Naive B cell (primary cell): Measurements from ENCODE around the gene GFY. TPM values are rescaled to one million over a fixed set of nuclear protein-coding genes. Genes with fewer than 3 reads are reported as not detected.
A peak's percentile ranks its signal among the peaks of the same experiment; 100 is the strongest.
"Not testable (repeated sequence)": the region's sequence is repeated elsewhere in the genome, so short reads cannot be mapped to it uniquely, and the experiment has no call there.

Experiments
- ATAC-seq, 2 donors: fragments of 150-1000 bp; cut with Tn5 transposase; 2 replicates each; pipeline ENCODE4 v1.10.0; 2021; ENCODE audit warnings: low read depth in 2 of 2, mild to moderate bottlenecking in 2 of 2, moderate library complexity in 2 of 2
- DNase-seq: peaks from one replicate; pipeline ENCODE4 v3.0.0; 2022
- H3K27ac Mint-ChIP-seq, 6 donors: one replicate each; pipeline ENCODE4 v1.8.0; 2020 to 2022; ENCODE audit warnings: mild to moderate bottlenecking in 6 of 6, mixed read lengths in 6 of 6, moderate library complexity in 5 of 6, inconsistent platforms in 2 of 6
- H3K27me3 Mint-ChIP-seq, 3 donors: one replicate each; pipeline ENCODE4 v1.8.0; 2021 to 2022; ENCODE audit warnings: mixed read lengths in 3 of 3, mild to moderate bottlenecking in 1 of 3
- H3K36me3 Mint-ChIP-seq, 2 donors: one replicate each; pipeline ENCODE4 v1.8.0; 2020 to 2022; ENCODE audit warnings: mixed read lengths in 2 of 2, inconsistent platforms in 1 of 2, mild to moderate bottlenecking in 1 of 2
- H3K4me1 Mint-ChIP-seq, 3 donors: one replicate each; pipeline ENCODE4 v1.8.0; 2020 to 2022; ENCODE audit warnings: mixed read lengths in 3 of 3, inconsistent platforms in 1 of 3, mild to moderate bottlenecking in 1 of 3, moderate library complexity in 1 of 3
- H3K4me3 Mint-ChIP-seq, 8 donors: one replicate each; pipeline ENCODE4 v1.8.0; 2020 to 2022; ENCODE audit warnings: mild to moderate bottlenecking in 8 of 8, mixed read lengths in 8 of 8, moderate library complexity in 8 of 8, inconsistent platforms in 2 of 8
- H3K9me3 Mint-ChIP-seq, 7 donors: one replicate each; pipeline ENCODE4 v1.8.0; 2020 to 2022; ENCODE audit warnings: mixed read lengths in 7 of 7, mild to moderate bottlenecking in 5 of 7, inconsistent platforms in 2 of 7, moderate library complexity in 1 of 7
- polyA plus RNA-seq, 6 donors: library from polyadenylated mRNA; unstranded; fragments of 300-500 nt; fragmentation: Illumina TruSeq; gene quantifications; one replicate each; pipeline ENCODE4 v1.2.3, GENCODE V29; 2021; ENCODE audit warnings: low read depth in 6 of 6

GFY gene
- polyA plus RNA-seq, 6 donors from 2014 or later: not detected

DNA sequence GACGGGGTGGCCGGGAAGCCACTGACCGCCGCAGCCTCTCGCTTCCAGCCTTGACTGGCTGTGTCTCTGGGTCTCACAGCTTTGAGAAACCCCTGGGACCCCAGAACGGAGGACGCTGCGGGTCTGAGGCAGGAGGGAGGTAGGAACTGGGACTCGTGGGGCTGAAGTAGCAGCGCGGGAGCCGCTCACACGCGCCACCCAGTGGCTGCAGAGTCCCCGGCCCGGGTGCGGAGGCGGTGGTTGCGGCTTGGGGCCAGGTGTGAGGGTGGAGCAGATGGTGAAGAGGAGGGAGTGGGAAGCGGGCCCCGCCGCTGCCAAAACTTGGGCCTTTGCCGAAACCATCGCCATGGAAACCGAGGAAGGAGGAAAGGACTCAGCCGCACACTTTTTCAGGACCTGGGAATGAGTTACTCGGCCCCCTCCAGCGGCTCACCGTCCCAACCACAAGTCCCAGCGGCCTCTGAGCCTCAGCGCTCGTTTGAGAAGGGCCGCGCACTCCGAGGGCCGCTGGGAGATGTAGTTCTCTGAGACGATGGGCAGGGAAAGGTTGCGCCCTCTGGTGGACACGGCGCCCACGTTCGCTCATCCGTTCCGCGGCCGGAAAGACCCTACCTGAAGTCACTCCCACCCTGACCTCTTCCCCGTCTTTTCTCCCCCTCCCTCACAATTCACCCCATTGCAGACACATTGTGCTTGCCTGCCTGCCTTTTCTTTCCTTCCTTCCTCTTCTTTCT, 18.3 kb downstream of the GFY start:
- peak; percentile 87 for ATAC-seq
- Mint-ChIP-seq H3K27me3 (peaks cover 34 to 44% (median 41%) of the 10 kb centered on the region in 3 donors), H3K9me3 (peaks cover 0 to 4% (median 0%) of the 10 kb centered on the region in 7 donors), H3K27ac (peak overlapping the region; percentile 84 to 98 (median 94)), H3K36me3 (peaks cover 3 to 26% of the 10 kb centered on the region in 2 donors), H3K4me1 (peaks cover 37 to 57% (median 49%) of the 10 kb centered on the region in 3 donors), H3K4me3 (peak overlapping the region; percentile 79 to 94 (median 91))
- peak; percentile 95 for DNase-seq

DNA sequence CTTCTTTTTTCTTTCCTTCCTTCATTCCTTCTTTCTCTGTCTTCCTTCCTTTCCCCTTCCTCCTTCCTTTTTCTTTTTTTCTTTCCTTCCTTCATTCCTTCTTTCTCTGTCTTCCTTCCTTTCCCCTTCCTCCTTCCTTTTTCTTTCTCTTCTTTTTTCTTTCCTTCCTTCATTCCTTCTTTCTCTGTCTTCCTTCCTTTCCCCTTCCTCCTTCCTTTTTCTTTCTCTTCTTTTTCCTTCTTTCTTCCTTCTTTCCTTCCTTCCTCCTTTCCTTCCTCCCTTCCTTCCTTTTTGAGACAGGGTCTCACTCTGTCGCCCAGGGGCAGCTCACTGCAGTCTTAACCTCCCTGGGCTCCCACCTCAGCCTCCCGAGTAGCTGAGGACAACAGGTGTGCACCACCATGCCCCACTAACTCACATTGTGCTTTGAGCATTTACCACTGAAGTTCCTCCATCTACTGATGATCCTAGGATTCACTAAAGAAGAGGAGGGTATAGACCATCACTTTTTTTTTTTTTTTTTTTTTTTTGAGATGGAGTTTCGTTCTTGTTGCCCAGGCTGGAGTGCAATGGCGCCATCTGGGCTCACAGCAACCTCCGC, 19.0 kb downstream of the GFY start:
- peaks cover 41 to 64% (median 51%) of the 10 kb centered on the region in 3 donors for H3K4me1 Mint-ChIP-seq
- H3K27me3 Mint-ChIP-seq: peaks cover 28 to 37% (median 34%) of the 10 kb centered on the region in 3 donors
- H3K36me3 Mint-ChIP-seq: peaks cover 3 to 31% of the 10 kb centered on the region in 2 donors
- peak overlapping the region; percentile 79 to 94 (median 91) for H3K4me3 Mint-ChIP-seq
- not testable (repeated sequence) for ATAC-seq, H3K9me3 Mint-ChIP-seq, DNase-seq
- H3K27ac Mint-ChIP-seq: peak overlapping the region; percentile 84 to 98 (median 94)

DNA sequence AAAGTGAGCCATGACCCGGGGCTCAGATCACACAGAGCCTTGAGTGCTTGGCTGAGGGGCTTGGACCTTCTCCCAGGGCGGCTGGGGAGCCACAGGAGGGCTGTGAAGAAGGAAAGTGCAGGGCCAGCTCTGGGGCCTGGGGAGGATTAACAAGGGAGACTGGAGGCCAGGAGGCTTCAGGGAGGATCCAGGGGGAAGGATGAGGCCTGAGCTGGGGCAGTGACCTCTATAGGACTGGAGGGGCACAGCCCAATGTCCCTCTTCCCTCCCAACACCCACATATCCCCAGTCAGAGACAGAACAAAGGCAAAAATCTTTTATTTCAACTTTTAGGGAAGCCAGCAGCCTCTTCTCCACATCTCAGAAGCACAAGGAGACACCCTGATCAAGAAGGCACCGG, 20.8 kb downstream of the GFY start:
- Mint-ChIP-seq H3K27me3 (peaks cover 10 to 19% (median 16%) of the 10 kb centered on the region in 3 donors), H3K4me3 (peak overlapping the region in 2 of 8 donors; percentile 34 to 37), H3K36me3 (peaks cover 0 to 31% of the 10 kb centered on the region in 2 donors), H3K4me1 (peaks cover 45 to 74% (median 58%) of the 10 kb centered on the region in 3 donors), H3K27ac (peak overlapping the region in 1 of 6 donors; percentile 52), H3K9me3 (peaks cover 0 to 2% (median 0%) of the 10 kb centered on the region in 7 donors)
- ATAC-seq (no peak), DNase-seq (no peak)

DNA sequence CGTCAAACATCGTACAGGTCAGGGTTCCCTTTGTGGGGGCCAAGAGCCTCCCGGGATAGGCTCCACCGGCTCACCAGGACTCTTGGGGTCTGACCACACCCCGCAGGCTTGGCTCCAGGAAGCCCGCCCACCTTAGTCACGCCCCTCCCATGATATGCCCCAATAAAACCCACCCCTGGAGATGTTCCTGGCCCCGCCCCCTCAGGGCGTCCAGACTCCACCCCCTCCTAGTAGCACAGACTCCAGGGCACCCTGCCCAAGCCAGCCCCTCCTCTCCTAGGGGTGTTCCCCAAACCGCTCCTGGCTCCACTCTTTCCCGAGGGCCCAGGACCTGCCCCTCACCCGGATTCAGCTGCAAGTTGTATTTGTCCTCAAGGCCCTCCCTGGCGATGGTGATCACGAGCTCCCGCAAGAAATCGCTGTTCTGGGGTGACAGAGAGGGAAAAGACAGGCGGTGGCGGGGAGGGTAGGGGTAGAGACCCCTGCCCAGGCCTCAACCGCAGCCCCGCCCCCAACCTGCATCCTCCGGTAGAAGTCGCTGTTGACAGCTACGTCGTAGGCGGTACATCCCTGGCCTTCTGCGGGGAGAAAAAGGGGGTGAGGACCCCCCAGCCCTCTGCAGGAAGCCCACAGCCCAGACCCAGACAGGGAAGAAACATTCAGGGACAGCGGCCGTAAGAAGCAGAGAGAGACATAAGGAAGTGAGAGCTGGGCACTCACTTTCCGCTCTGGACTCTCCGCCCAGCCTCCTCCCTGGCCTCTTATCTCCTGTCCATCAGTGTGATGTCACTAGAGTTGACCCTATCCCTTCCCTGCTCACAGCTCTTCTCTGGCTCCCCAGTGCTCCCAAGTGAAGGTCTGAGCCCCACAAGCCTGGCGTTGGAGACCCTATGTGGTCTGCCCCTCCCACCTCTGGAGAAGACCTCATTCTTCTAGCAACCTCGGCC, 22.6 kb downstream of the GFY start:
- peaks cover 6 to 18% of the 10 kb centered on the region in 2 donors for H3K36me3 Mint-ChIP-seq
- no peaks in the 10 kb centered on the region for H3K9me3 Mint-ChIP-seq
- H3K4me1 Mint-ChIP-seq: peaks cover 41 to 76% (median 59%) of the 10 kb centered on the region in 3 donors
- peaks cover 0 to 1% (median under 1%) of the 10 kb centered on the region in 3 donors for H3K27me3 Mint-ChIP-seq
- peak overlapping the region in 2 of 6 donors; percentile 62 to 81 for H3K27ac Mint-ChIP-seq
- DNase-seq (no peak), ATAC-seq (no peak)
- H3K4me3 Mint-ChIP-seq: peak overlapping the region in 1 of 8 donors; percentile 96

DNA sequence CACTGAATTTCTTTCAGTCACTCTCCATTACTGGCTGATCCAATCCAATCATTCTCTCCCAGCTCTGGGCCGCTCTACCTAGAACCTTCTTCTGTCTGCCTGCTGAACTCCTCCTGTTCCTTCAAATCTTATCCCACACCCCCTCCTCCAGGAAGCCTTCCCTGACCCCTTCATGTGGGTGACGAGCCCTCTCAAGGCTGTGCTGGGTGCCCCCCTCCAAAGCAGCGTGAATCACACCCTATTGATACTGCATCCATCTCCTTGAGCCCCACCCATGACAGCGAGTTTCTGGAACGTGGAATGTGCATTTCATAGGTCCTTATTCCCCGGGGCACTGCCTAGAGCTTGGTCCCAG, 23.2 kb downstream of the GFY start:
- ATAC-seq (no peak), DNase-seq (no peak)
- H3K36me3 Mint-ChIP-seq: peaks cover 6 to 18% of the 10 kb centered on the region in 2 donors
- peaks cover 47 to 74% (median 65%) of the 10 kb centered on the region in 3 donors for H3K4me1 Mint-ChIP-seq
- peaks cover 0 to 2% (median 0%) of the 10 kb centered on the region in 7 donors for H3K9me3 Mint-ChIP-seq
- H3K27ac Mint-ChIP-seq: peak overlapping the region in 2 of 6 donors; percentile 73 to 81
- no peaks in the 10 kb centered on the region for H3K27me3 Mint-ChIP-seq
- H3K4me3 Mint-ChIP-seq: peak overlapping the region in 6 of 8 donors; percentile 44 to 99 (median 62)

DNA sequence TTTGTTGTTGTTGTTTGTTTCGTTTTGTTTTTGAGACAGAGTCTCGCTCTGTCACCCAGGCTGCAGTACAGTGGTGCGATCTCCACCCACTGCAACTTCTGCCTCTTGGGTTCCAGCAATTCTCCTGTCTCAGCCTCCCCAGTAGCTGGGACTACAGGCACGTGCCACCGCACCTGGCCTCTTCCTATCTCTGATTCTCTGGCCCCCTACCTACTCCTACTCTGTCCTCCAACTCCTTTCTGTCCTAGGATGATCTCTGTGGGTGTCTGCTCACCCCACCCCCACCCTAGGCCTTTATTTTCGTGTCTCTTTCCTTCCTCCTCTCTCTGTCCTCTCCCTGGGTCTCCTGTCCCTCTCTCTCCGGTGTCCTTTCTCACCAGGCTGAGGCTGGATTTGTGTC, 25.2 kb downstream of the GFY start:
- peaks cover 44 to 72% (median 65%) of the 10 kb centered on the region in 3 donors for H3K4me1 Mint-ChIP-seq
- peaks cover 0 to 2% (median 0%) of the 10 kb centered on the region in 7 donors for H3K9me3 Mint-ChIP-seq
- H3K27ac Mint-ChIP-seq: peak overlapping the region in 3 of 6 donors; percentile 38 to 100 (median 76)
- H3K4me3 Mint-ChIP-seq: peak overlapping the region; percentile 53 to 100 (median 99)
- peaks cover 6 to 18% of the 10 kb centered on the region in 2 donors for H3K36me3 Mint-ChIP-seq
- ATAC-seq (no peak), DNase-seq (no peak)
- H3K27me3 Mint-ChIP-seq: no peaks in the 10 kb centered on the region

DNA sequence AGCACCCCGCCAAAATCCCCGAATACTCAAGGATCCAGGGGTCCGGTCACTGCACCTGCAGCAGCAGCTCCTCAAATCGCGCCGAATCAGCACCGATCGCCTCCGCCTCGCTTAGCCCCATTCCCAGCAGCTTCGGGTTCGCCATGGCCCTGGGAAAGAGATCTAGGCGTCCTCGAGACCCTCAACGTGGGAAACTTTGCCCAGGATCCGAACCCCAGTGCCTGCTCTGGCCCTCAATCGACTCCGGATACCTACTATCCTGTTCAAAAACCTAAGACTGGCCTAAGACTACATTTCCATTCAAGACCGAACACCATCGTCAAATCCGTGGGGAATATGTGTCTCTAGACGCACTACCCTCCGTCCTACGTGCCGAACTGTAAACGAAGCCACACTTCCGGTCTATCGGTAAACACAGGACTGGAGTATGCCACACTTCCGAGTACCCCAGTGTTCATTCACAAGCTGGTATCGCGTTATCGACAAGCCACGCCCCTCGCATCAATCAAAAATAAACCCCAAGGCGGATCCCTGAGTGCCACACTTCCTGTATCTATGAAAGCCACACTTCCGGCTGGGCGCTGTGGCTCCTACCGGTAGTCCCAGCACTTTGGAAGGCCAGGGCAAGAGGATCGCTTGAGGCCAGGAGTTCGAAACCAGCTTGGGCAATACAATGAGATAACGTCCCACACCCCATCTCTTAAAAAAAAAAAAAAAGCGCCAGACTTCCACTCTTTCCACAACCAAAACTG, 26.4 kb downstream of the GFY start, which contains the start of gene PIH1D1:
Gene PIH1D1 (minus strand): TSS at position 385 of the 752 bp plus-strand sequence. CDS start 240 bp downstream, at position 145.
- peak within 1 kb of the TSS; percentile 100 for H3K27ac Mint-ChIP-seq
- H3K4me1 Mint-ChIP-seq: peaks cover 44 to 69% (median 63%) of the 10 kb centered on the region in 3 donors
- H3K9me3 Mint-ChIP-seq: peaks cover 0 to 2% (median 0%) of the 10 kb centered on the region in 7 donors
- peaks cover 11 to 18% of the 10 kb centered on the region in 2 donors for H3K36me3 Mint-ChIP-seq
- no peaks in the 10 kb centered on the region for H3K27me3 Mint-ChIP-seq
- H3K4me3 Mint-ChIP-seq: peak within 1 kb of the TSS; percentile 96 to 100 (median 99)
- ATAC-seq: peak; percentile 61 to 64
- DNase-seq: peak; percentile 93

DNA sequence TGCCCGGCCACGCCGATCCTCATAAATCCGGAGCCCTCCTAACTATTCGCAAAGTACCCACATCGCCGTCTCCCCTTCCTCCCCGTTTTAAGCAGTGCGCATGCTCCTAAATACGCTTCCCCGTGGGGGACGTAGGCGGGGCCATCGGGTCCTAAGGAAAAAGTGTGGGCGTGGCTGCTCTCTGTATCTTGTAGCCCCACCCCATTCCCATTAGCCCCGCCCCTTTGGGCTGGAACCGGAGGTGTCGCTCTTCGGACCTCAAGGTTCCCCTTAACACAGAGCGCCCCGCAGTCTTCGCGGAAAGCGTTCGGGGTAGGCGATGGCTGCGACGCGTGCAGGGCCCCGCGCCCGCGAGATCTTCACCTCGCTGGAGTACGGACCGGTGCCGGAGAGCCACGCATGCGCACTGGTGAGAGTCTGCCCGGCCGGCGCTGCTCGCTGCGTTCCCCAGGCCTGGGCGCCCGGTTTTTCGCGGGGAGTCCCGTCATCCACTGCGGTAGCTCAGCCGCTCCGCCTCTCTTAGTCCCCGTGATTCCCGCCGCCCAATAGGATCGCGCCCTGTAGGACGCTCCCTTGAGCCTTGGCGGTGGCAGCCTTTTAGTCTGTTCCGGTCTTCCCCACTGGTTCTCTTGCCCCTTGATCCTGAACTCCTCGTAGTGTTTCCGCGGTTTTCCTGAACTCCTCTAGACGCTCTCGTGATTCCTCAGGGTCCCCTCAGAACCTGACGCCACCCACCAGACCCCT, 28.0 kb downstream of the GFY start, which contains the start of gene ALDH16A1:
Gene ALDH16A1 (plus strand): TSS at position 213 of the 744 bp plus-strand sequence. CDS start 107 bp downstream, at position 320.
- Mint-ChIP-seq H3K27ac (peak within 1 kb of the TSS; percentile 100), H3K36me3 (peaks cover 16 to 24% of the 10 kb centered on the region in 2 donors), H3K27me3 (no peaks in the 10 kb centered on the region), H3K9me3 (peaks cover 0 to 2% (median 0%) of the 10 kb centered on the region in 7 donors), H3K4me1 (peaks cover 47 to 70% (median 63%) of the 10 kb centered on the region in 3 donors), H3K4me3 (peak within 1 kb of the TSS; percentile 96 to 100 (median 99))
- ATAC-seq: peak; percentile 79 to 81
- DNase-seq: peak; percentile 99

DNA sequence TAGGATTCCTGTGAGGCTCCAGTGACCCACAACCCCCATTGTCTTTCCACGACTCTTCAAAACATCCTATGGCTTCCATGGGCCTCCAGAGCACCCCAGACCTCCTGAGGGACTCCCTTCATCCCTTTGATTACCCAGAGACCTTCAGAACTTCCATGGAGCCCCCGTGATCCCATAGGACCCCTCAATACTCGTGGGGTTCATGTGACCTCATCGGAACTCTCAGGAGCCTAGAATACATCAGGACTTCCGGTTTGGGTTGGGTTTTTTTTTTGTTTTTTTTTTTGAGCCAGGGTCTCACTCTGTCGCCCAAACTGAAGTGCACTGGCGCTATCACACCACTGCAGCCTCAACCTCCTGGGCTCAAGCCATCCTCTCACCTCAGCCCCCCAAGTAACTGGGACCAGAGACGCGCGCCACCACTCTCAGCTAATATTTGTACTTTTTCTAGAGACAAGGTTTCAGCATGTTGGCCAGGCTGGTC, 28.6 kb downstream of the GFY start:
- H3K27me3 Mint-ChIP-seq: no peaks in the 10 kb centered on the region
- H3K27ac Mint-ChIP-seq: peak overlapping the region; percentile 100
- H3K4me3 Mint-ChIP-seq: peak overlapping the region; percentile 89 to 100 (median 99)
- peaks cover 16 to 18% of the 10 kb centered on the region in 2 donors for H3K36me3 Mint-ChIP-seq
- ATAC-seq (peak; percentile 18 to 21), DNase-seq (peak; percentile 54)
- H3K4me1 Mint-ChIP-seq: peaks cover 41 to 65% (median 57%) of the 10 kb centered on the region in 3 donors
- peaks cover 0 to 2% (median 0%) of the 10 kb centered on the region in 7 donors for H3K9me3 Mint-ChIP-seq

DNA sequence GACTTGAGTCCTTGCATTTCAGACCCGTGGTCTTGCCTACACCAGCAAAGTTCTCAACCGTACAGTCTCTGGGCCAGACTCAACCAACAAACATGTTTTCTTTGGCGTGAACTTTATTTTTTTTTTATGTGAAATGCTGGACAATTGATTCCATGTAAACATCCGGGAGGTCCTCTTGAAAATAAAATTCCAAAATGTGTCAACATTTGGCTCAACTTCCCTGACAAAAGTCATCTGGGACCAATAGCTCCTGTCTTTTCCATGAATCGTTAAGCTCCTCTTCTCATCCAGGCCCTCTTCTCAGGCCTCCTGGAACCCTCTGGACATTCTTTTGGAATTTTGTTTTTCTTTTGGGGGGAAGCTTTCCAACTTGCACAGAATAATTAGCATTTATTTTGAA, 30.6 kb downstream of the GFY start:
- peaks cover 9 to 16% of the 10 kb centered on the region in 2 donors for H3K36me3 Mint-ChIP-seq
- no peak for DNase-seq
- H3K27me3 Mint-ChIP-seq: no peaks in the 10 kb centered on the region
- peak overlapping the region in 2 of 6 donors; percentile 20 to 90 for H3K27ac Mint-ChIP-seq
- H3K4me1 Mint-ChIP-seq: peaks cover 31 to 50% (median 38%) of the 10 kb centered on the region in 3 donors
- no peak for ATAC-seq
- H3K9me3 Mint-ChIP-seq: peaks cover 0 to 2% (median 0%) of the 10 kb centered on the region in 7 donors
- H3K4me3 Mint-ChIP-seq: peak overlapping the region in 2 of 8 donors; percentile 9 to 61

DNA sequence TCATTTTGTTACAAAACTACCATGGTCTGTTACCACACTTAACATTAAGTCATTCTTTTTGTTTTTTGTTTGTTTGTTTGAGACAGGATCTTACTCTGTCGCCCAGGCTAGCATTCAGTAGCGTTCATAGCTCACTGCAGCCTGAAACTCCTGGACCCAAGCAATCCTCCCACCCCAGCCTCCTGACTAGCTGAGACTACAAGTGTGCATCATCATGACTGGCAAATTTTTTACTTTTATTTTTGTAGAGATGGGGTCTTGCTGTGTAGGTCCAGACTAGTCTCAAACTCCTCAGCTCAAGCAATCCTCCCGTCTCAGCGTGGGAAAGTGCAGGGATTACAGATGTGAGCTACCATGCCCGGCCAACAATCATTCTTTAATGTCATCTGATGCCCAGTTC, 31.1 kb downstream of the GFY start:
- Mint-ChIP-seq H3K4me1 (peaks cover 28 to 44% (median 33%) of the 10 kb centered on the region in 3 donors), H3K9me3 (peaks cover 0 to 2% (median 0%) of the 10 kb centered on the region in 7 donors), H3K27me3 (no peaks in the 10 kb centered on the region), H3K27ac (peak overlapping the region in 4 of 6 donors; percentile 20 to 90 (median 74)), H3K36me3 (peaks cover 8 to 16% of the 10 kb centered on the region in 2 donors), H3K4me3 (peak overlapping the region in 3 of 8 donors; percentile 9 to 68 (median 61))
- no peak for ATAC-seq
- no peak for DNase-seq
